GM19328 (cell line): ENCODE data around the gene CEND1.

Experiments
- ATAC-seq: cut with Tn5 transposase; IDR thresholded peaks from one replicate; pipeline ENCODE4 v1.9.1; 2021; ENCODE audit warnings: mild to moderate bottlenecking, moderate library complexity; ENCODE audit not compliant: unreplicated experiment

CEND1 gene

DNA sequence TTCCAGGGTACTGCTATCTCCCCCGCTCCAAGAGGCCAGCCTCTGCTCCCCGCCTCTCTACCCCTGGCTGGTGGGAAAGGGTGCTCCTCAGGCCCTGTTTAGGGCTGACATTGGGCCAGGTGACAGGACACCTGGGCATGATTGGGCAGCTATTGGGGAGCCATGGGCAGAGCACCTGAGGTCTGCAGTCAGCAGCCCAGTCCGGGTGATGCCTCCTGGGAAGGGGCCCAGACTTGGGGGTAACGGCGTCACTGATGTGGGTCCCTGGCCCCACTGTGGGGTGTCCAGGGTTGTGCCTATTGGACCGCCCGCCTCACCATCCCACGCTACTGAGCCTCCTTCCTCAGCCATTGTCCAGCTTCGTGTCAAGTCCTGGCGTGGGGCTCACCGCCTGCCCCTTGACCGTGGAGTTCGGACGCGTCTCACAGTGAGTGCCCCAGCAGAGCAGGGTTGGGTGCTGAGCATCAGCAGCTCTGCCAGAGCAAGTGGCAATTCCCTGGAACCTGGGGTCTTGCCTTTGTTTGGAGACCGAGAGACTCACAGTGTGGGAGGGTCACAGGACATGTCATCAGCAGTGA, 9.8 kb downstream of the CEND1 start:
- no peak for ATAC-seq

- ATAC-seq: no peak
These were observed 10.6 kb downstream of the CEND1 start for GRCh38 chr11:778976-779954.

- ATAC-seq: peak; percentile 73
These were observed 12.3 kb downstream of the CEND1 start, which contains the start of gene GATD1 for GRCh38 chr11:777288-778255. Gene GATD1 (minus strand): TSS chr11:777487. CDS start chr11:777462, 25 bp downstream.

DNA sequence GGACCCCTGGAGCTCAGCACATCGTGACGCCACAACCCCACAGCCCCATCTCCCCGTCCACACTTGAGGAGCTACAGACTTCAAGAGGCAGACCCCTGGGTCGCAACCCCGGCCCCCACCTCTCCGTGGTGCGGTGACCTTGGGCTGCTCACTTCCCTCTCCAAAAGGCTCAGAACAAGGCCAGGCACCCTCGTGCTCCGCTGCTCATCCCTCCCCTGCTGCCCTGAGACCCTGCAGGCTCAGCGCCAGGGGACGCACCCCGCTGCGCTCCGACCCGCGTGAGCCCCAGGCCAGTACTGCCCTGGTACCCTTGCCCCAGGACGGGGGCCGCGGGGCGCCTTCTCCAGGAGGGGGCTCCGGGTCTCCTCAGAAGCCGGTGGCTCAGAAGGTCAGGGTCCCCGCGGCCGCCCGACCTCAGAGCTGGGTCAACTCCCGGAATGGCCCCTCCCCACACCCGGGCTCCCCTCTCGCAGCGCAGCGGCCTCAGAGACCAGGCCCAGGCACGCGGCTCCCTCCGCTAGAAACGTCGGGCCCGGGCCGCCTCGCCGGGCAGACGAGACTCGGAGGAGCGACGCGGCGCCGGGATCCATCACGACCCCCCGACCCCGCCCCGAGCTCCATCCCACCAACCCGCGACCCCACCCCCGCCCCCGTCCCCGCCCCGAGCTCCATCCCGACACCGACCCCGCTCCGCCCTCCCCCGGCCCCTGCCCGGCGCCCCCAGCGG, 13.2 kb downstream of the CEND1 start:
- peak; percentile 37 for ATAC-seq

DNA sequence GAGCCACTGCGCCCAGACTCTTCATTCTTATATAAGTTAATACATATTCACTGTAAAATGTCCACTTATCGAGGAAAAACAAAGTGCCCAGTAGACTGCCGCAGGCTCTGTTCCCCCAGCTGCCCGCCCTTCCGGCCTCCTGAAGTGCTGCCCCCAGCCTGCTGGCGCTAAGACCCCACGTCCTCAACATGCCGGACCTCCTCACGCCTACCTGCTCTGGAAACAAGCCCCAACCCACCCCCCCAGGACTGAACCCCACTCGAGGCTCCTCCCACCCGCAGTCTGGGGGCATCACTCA, 13.7 kb downstream of the CEND1 start:
- ATAC-seq: no peak

- ATAC-seq: no peak
These were observed 14.9 kb downstream of the CEND1 start for GRCh38 chr11:774873-775592.

- ATAC-seq: no peak
These were observed 16.1 kb downstream of the CEND1 start for GRCh38 chr11:773830-774229.

DNA sequence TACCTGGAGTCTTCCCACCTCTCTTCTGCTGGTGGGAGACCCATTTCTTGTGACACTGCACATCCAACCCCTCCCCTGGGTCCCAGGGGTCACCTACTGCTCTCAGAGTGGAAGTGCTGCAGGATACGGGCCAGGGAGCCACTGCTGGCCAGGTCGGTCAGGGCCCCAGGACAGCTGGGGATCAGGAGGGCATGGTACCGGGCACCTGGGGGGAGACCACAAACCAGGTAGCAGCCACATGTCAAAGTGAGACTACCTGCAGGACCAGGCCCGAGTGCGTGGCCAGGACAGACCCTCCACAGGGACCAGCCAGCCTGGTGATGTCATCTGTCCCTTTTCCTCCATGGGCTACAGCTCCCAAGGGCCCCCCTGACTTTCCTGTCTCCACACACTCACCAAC, 16.5 kb downstream of the CEND1 start:
- ATAC-seq: no peak

DNA sequence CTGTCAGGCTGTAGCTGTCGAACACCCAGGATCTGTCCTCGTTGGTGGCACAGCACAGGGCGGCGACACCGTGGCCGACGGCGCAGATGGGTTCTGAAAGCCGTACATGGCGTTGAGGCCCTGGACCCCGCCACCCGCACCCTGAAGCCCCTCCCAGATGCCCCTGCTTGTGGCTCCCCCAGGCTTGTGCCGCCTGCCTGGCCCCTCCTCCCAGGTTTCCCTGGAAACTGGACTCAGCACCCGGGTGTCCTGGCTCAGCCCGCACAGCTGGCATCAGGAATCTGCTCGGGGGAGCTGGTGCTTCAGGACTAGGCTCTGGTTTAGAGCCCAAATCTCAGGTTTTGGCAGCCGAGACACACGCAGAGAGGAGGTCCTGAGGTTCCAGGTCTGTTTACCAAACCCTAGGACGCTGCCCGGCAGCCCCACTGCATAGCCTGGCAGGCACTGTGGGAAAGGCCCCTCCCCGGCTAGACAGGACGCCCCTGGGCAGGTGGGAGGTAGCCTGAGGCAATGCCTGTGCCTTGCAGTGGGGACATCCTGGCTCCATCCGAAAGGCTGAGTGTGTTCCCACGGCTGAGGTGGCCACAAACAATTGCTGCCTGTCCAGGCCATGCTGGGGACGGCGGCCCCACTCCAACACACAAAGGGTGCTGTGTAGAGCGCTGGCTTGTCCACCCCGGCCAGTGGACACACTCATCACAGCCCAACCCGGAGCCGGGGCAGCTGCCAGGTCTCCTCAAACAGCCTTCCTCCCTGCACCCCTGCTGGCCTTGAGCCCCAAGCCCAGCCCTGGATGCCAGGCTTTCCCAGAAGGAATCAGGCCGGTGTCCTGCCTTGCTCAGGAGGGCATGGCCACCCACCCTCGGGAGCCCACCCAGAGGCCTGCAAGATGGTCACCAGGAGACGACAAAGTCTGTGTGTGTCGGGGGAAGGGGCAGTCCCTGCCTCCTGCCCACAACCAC, 17.2 kb downstream of the CEND1 start:
- ATAC-seq: no peak

GRCh38 chr11:771617-772204, 18.2 kb downstream of the CEND1 start:
- ATAC-seq: no peak

GRCh38 chr11:770642-771616, 19.0 kb downstream of the CEND1 start:
- ATAC-seq: no peak

GRCh38 chr11:769887-770641, 19.8 kb downstream of the CEND1 start:
- no peak for ATAC-seq

DNA sequence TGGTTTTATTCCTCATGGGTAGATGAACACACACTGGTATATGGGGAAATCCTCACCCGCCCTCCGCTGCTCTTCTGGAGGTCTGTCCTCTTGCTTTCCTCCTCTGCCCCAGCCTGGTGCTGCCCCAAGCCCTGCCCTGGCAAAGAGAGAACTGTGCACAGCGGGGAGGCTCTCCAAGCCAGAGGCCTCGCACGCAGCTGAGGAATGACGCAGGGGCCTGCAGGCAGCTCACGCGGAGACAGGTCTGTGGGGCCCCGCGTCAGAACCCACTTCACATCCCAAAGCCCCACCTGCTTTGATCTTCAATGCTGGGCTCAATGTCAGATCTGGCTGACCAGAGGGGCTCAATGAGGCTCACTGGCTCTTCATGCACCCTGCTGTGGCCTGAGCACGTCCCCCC, 22.7 kb downstream of the CEND1 start:
- ATAC-seq: no peak

DNA sequence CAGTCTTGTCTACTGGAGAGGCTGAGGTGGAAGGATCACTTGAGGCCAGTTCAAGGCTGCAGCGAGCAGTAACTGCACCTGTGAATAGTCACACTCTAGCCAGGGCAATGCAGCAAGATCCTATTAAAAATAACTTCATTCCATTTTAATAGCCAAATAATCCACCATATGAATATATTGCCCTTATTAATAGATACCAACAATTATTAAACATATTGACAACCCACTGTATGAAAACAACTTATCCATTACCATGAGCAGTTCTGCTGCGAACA, 23.0 kb downstream of the CEND1 start:
- ATAC-seq: no peak

GRCh38 chr11:766106-766935, 23.6 kb downstream of the CEND1 start:
- no peak for ATAC-seq

- ATAC-seq: no peak
These were observed 24.1 kb downstream of the CEND1 start for GRCh38 chr11:765802-766091.
